LNCAP (cell line): ENCODE results near the gene FAM171A1.

Source experiments
- TF ChIP-seq, protein P1 (sequence below): fragments of 450-650 bp; IDR thresholded peaks from 2 replicates; pipeline ENCODE4 v1.5.1; 2017; ENCODE audit warnings: mild to moderate bottlenecking

FAM171A1 gene

GRCh38 chr10:15181576-15182156 is 189.4 kb downstream of the FAM171A1 start:
- TF ChIP-seq, protein P1, sequence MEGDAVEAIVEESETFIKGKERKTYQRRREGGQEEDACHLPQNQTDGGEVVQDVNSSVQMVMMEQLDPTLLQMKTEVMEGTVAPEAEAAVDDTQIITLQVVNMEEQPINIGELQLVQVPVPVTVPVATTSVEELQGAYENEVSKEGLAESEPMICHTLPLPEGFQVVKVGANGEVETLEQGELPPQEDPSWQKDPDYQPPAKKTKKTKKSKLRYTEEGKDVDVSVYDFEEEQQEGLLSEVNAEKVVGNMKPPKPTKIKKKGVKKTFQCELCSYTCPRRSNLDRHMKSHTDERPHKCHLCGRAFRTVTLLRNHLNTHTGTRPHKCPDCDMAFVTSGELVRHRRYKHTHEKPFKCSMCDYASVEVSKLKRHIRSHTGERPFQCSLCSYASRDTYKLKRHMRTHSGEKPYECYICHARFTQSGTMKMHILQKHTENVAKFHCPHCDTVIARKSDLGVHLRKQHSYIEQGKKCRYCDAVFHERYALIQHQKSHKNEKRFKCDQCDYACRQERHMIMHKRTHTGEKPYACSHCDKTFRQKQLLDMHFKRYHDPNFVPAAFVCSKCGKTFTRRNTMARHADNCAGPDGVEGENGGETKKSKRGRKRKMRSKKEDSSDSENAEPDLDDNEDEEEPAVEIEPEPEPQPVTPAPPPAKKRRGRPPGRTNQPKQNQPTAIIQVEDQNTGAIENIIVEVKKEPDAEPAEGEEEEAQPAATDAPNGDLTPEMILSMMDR, result no peak

DNA sequence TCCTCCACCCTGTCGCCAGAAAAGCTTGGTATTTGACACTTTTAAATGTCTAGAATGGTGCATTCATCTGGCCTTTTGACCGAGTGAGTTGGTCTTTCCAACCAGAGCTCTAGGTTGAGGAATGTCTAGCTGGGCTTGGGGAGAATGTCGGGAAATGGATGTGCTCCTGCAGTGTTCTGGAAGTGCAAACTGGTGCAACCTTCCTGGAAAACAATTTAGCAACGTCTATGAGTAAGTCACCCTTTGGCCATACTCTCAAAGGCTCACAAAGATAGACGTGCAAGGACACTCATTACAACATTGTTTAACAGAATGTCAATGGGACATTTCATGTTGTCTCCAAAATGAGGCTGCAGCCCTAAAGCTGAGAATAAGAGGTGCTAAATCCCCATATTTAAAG is 190.4 kb downstream of the FAM171A1 start:
- TF ChIP-seq, protein P1, result no peak

DNA sequence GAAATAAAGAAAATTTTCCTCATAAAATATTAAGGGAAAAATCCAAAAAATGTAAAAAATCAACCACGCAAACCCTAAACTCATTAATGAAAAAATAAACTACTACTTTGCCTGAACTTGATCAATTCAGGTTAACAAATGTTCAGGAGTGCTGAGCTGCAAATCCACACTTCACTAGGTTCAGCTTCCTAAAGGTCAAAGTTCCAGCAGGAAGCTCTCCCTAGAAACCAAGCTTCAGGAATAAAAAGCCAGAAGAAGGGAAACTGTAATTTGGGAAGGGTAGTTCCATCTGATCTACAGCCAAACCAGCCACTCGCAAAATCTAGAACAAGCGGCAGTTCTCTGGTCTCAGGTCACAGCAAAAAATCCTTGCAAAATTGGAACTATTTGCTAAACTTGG is 194.8 kb downstream of the FAM171A1 start:
- TF ChIP-seq, protein P1, result no peak

DNA sequence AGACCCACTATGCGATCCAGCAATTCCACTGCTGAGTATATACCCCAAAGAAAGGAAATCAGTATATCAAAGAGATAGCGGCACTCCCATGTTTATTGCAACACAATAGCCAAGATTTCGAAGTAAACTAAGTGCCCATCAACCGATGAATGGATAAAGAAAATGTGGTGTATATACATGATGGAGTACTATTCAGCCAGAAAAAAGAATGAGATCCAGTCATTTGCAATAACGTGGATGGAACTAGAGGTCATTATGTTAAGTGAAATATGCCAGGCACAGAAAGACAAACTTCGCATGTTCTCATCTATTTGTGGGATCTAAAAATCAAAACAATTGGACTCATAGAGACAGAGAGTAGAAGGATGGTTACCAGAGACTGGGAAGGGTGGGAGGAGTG is 195.5 kb downstream of the FAM171A1 start:
- TF ChIP-seq, protein P1, result no peak

DNA sequence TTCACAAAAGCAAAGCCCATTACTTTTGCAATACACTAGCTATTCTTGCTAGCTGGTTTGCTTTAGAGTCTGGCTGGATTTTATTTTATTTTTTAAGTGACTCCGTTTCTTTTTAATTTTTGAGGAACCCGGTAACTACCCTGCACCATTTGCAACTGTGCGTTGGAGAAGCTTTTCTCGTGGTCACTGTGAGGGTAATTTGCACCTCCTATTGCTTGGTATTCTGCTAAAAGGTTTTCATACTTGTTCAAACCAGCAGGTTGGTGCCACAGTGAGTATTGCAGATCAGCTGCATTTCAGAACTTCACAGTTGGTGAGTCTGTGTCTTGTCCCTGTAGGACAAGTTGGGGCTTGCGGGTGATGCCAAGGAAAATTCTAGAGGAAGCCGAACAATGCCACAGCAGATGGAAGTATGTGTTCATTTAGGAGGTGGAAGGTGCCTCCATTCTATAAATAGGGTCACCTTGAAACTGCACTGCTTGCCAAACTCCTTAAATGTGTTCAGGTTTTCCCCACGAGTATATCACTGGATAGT is 198.7 kb downstream of the FAM171A1 start:
- TF ChIP-seq, protein P1, result no peak

DNA sequence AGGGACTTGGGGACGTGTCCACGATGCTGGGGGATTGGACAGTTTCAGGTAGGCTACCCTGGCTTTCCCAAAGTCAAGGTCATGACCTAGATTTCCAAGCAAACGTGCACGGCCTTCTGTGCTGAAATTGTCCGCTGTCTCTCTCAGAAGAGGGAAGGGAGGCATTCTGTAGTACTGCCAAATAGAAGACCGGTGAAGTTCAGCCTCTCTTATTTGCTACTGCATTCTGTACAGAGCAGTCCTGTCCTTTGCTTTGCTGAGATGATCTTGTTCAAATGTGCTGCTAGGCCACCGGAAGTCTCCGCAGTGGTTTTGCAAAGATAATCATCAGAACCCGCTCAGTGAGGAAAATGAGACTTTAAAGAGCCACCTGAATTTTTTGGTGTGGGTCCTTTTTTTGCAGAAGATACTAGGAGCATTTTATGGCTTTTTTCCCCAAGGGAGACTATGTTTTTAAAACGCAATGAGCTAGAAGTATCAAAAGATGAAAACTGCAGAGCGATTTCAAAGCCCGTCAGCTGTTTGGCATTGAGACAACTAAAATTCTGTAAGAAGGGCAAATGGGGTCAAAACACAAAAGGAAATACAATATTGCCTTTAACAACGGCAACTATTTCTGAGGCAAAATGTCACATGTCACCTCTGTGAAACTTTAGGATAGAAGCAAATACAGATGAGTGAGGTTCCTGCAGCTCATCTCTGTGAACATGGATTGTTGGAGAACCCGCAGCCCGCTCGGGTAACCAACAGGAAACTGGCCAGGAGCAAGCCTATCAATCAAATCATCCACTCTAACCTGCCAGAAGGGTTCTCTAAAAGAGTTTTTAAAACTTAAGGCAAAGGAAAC is 201.3 kb downstream of the FAM171A1 start:
- TF ChIP-seq, protein P1, result no peak

GRCh38 chr10:15168786-15169554 is 202.1 kb downstream of the FAM171A1 start:
- TF ChIP-seq, protein P1, result no peak
